Stimulated activated CD4-positive, alpha-beta T cell treated with anti-CD3 and anti-CD28 coated beads, Interleukin-4, amount 100 ng/mL, for 48 hours (primary cell): Measurements from ENCODE around the gene LIN54.
"Not testable (repeated sequence)": the region's sequence is repeated elsewhere in the genome, so short reads cannot be mapped to it uniquely, and the experiment has no call there.

Experiments used
- DNase-seq, 2 donors: peaks; one replicate each; pipeline ENCODE4 v3.0.0-alpha.2; 2020; ENCODE audit warnings: low read depth in 2 of 2

The LIN54 gene

DNA sequence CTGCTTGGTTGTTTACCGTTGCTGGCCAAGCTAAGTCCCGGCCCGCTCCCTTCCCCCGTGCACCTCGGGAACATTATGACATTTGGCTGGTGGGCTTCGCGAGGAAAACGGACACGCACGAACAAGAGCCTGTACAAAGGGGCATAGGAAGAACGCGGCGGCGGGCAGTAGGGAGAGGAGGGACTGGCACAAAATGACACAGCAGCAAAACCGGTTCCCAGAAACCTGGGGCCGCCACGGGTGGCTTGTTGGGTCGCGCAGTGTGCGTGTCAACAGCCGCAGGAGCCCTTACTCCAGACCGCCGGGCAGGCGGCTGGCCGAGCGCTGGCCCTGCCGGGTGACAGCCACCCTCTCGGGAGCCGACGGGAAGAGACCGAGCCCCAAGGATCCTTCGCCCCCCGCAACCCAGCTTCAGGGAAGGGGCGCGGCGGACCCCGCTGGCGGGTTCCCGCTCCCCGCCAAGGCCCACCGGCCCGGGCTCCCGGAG is 1.6 kb upstream of the LIN54 start:
- DNase-seq: peak; percentile 28 to 33

DNA sequence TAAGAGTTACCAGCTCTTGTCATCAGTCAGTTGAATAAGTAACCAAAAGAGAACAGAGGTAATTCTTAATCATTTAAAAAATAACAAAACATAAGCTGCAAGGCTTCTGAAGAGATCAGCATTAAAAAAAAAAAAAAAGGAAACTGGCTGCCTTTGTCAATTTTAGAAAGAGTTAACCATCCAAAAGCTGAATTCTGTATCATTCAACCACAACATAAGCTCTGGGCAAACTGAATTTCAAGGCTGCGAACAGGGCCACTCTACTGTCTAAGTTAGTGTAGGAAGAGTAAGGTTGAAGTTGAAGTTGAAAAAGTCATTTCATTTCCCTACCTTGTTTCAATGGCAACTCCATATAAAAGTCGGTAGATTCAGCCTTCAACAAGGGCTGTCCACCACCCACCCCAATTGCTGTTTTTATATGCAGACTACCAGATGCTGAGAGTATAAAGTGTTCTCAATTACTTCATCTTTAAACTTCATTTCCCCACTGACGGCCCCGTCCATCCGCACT is 1.1 kb upstream of the LIN54 start:
- peak in 1 of 2 donors; percentile 4 for DNase-seq

DNA sequence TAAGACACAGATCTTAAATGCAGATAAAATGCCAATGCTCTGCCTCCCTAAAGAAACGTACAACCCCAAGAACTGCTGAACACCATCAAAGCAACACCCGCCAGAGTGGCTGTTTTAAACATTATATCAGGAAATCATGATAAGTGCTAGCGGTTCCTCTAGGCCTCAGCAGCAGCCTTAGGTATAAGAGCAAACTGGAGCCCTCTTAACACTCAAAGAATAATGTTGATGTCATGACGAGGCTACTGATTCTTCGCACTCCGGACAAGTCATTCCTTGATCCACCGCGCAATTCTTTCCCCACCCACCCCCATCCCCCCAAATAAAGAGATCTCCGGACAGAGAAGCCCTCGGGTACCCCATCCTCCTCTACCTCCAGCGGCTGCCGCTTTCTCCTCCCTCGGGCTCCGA is 507 bp downstream of the LIN54 start:
- DNase-seq: no peak

DNA sequence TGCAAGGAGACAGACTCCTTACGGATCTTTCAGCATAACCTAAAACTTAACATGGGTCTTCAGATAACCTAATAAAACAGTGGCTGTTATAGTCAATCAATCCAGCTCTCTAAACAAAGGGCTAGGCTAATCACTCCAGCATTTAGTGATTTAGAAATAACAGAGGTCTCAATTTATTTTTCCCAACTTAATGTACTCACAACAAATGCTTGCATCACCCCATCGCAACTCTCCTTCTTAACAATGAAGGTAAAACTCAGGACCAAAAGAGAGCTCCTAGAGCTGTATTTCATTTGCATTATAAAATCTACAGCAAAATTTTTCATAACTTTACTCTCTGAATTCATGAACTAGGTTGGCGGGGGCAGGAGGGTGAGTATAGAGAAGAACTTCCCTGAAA is 1.1 kb downstream of the LIN54 start:
- no peak for DNase-seq

DNA sequence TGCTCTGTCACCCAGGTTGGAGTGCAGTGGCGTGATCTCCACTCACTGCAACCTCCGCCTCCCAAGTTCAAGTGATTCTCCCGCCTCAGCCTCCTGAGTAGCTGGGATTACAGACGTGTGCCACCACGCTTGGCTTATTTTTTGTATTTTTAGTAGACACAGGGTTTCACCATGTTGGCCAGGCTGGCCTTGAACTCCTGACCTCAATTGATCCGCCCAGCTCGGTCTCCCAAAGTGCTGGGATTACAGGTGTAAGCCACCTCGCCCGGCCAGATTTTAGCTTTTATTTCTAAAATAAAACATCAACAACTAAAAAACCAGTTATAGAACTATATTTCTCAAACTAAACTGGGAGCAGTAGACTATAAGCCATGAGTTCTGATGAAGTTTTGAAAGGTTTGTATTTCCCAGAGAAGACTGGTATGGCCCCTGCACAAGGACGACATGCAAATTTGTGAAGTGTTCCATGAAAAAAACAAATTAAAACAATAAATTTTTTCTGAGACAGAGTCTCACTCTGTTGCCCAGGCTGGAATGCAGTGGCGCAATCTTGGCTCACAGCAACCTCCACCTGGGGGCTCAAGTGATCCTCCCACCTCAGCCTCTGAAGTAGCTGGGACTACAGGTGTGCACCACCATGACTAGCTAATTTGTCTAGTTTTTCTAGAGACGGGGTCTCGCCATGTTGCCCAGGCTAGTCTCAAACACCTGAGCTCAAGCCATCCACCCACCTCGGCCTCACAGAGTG is 7.4 kb downstream of the LIN54 start:
- not testable (repeated sequence) for DNase-seq

DNA sequence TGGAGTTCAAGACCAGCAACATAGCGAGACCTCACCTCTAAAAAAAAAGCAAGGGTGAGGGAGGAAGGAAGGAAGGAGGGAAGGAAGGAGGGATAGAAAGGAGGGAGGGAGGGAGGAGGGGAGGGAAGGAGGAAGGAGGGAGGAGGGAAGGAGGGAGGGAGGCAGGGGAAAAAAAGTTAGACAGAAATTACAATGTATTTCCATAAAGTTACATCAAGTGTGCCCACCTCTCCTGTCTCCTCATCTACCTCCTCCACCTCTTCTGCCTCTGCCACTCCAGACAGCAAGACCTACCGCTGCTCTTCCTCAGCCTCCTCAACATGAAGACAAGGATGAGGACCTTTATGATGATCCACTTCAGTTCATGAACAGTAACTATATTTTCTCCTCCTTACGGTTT is 8.3 kb downstream of the LIN54 start:
- no peak for DNase-seq

DNA sequence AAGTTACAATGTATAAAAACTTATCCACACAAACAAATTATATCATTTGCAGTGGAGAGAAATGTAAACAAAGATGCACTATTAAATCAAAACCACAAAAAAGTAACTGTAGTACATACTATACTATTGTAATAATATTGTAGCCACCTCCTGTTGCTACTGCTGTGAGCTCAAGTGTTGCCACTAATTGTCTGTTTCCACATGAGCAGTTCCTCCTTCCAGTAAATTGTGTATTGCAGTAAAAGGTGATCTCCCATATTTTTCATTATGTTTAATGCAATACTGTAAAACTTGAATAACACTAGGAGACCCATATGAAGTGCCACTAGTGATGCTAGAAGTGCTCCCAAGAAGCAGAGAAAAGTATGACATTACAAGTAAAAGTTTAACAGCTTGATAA is 11.7 kb downstream of the LIN54 start:
- DNase-seq: no peak

DNA sequence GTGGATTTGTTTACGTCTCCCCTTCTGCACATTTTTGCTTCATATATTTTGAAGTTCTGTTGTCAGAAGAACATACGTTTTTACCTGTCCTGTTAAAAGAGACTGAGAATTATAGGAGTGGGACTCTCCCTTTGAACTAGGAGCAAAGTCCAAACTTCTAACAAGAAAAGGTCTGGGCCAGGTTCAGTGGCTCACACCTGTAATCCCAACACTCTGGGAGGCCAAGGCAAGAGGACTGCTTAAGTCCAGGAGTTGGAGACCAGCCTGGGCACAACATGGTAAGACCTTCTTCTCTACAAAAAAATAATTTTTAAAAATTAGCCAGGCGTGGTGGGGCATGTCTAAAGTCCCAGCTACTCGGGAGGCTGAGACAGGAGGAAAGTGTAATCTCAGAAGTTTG is 15.8 kb downstream of the LIN54 start:
- DNase-seq: no peak

DNA sequence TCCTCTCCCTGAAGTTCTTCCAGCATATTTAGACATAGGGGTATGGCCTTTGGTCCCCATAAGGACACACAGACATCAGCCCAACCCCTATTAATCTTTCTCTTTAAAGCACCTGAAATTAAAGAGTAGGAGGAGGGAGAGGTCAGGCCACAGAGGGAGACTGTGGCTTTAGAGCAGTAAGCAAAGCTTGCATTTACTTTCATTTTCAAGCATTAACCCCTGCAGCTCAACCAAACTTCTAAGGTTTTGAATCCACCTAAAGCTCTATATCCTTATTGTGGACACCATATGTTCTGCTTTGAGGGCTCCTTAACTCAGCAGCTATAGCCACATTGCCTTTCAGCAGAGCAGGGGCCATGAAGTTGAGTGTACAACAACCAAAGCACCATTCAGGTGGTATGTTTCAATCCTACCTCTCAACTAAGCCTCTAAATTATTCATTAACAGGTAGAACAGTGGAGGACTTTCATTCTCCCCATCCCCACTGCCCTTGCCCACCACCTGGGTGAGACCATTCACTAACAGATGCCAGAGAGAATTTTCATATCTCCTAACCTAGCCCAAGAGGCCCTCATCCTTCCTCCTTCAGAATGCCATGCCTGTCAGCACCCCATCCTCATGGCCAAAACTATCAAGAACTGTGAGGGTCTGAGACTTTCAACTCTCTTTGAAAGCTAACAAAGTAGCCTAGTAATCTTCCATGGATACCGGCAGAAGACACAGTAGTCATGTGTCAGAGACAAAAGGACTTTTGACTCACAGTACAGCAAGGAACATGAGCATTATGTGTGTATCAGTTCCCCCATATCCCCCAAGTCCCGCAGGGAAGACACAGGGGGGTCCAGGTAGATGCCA is 20.8 kb downstream of the LIN54 start:
- DNase-seq: no peak

DNA sequence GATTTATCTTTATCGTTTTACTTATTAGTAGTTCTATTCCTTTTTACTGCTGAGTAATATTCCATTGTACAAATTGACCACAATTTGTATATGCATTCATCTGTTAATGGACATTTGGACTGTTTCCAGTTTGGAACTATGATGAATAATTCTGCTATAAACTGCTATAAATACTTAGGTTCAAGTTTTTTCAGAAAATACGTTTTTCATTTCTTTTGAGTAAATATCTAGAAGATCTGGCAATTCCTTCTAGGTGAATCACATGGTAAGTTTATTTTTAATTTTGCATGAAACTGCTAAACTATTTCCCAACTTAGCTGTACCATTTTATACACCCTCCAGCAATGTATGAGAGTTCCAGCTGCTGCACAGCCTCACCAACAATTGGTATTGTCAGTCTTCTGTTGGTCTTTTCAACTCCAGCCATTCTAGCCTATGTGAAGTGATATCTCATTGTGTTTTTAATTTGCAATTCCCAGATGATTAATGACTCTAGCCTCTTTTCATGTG is 22.2 kb downstream of the LIN54 start:
- no peak for DNase-seq

DNA sequence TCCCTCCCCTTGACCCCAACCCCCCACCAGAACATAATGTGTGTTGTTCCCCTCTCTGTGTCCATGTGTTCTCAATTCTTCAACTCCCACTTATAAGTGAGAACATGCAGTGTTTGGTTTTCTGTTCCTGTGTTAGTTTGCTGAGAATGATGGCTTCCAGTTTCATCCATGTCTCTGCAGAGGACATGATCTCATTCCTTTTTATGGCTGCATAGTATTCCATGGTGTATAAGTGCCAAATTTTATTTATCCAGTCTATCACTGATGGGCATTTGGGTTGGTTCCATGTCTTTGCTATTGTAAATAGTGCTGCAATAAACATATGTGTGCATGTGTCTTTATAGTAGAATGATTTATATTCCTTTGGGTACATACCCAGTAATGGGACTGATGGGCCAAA is 23.1 kb downstream of the LIN54 start:
- not testable (repeated sequence) for DNase-seq

DNA sequence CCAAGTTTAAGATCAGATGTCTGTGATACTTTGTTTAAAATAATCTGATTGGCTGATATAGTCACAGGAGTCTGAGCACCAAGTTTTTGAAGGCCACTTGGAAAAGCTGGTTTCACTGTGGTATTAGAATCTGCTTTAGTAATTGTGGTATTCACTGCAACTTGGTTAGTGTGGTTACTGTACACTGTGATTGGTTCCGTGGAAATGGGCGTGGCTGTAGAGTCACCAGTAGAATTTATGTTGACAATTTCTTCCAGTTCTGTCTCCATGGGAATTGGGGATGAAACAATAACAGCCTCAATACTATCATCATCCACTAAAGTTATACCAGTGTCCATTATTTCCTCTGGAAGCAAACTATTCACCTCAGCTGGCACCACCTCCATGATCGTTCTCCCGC is 26.2 kb downstream of the LIN54 start:
- DNase-seq: peak; percentile 3 to 7

DNA sequence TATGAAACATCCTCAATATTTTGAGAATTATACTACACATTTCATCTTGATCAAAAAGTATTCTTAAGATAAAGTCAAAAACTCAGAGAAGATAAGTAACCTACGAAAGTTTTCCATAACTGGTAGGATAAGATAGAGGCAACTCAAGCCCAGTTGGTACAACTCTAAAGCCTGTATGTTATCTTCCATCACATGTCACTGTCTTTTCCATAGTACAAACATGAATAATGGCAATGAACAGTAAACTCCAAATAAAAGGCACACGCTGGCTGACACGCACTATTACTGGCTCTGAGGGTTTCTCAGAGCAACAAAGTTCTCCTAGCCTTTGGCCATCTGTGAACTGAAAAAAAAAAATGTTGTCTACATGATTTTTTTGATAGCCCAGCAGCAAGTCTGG is 27.2 kb downstream of the LIN54 start:
- DNase-seq: no peak

DNA sequence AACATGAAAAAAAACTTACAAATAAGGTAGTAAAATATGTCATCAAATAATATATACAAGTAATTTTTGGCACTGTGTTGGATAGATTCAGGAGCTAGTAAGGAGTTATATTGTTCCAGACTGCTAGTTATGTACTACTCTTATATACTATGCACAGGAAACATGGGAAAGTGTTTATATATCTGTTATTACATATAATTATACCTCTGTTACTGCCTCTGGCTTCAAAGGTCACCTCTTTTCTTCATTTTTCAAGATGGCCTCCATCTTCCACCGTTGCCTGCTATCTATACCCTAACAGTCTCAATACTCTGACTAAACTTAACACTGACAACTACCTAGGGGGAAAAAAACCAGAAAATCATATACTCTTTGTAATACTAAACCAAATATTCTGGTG is 29.5 kb downstream of the LIN54 start:
- DNase-seq: no peak

DNA sequence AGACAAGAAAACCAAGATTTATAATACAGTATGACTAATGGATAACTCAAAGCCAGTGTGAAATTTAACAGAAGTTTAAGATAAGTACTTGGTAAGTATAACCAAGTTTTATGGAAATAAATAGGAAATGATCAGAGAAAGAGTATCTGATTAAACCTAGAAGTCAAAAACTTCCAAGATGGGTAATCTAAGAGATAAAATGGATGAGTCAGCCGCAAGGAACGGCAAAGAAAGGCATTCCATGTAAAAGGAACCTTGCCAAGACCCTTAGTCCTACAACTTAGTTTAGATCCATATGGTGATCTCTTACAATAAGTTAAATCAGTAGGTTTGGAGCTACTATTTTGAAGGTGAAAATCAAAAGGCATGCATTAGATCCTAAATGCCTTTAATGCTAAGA is 34.8 kb downstream of the LIN54 start:
- no peak for DNase-seq

DNA sequence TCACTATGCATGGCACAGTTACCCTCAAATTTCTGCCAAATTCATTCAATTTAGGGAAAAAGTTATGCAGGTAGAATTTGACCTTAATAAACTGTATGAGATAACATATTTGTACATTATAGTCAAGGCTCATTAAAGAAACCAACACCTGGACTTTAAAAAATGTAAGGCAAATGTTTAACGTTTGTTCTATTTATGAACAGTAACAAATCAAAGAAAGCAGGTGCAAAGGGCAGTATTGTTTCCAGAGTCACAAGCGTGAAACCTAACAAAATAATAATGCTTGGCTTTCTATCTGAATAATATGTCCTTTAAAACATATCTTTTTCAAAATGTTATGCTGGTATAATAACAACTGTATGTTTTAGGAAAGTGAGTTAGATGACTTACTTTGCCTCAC is 41.2 kb downstream of the LIN54 start:
- no peak for DNase-seq

DNA sequence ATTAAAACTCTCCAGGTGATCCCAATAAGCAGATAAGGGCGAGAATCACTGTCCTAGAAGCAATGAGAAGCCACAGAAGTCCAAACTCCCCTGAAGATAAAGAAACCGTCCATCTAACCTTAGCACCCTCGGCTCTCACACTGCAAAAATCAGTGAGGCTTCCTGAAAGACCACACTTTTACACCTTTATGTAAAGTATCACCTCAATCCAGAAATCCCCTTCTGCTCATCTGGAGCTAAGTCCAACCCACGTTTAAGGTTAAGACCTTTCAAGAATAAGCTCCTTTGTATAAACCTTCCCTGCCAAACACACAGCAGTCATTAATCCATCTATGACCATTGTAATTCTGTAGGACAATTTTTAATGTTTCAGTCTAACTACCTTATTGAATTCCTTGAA is 41.7 kb downstream of the LIN54 start:
- no peak for DNase-seq

DNA sequence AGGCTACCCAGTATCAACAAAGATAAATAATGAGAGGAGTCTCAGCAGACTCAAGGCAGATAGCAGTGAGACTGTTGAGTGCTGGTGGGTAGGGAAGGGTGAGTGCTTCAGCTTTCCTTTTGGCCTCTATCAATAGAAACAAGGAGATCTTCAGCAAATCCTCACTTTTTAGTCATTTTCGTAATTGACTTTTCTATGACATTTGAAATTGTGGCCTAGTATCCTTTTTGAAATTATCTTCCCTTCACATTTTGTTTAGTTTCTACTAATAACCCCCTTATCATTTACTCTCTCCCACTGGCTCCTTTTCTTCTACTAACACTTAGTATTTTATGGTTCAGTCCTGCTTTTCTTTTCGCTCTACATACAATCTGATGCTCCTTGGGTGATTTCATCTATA is 44.9 kb downstream of the LIN54 start:
- DNase-seq: no peak

DNA sequence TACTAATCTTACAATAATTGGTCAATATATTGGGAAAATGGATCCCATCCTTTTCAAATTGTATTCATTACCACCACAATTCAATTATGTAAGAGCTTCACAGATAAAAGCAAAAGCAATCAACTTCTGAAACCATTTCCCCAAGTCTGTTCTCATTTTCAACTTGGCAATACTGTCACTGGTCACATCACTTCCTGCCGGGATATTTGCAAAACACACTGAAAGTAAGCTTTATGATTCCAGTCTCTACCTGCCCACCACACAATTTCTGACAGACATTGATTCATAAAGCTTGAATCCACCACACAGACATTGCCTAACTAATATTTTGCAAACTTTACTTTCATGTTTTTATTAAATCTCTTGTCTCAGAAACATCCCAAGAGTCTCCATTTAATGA is 53.6 kb downstream of the LIN54 start:
- DNase-seq: no peak

DNA sequence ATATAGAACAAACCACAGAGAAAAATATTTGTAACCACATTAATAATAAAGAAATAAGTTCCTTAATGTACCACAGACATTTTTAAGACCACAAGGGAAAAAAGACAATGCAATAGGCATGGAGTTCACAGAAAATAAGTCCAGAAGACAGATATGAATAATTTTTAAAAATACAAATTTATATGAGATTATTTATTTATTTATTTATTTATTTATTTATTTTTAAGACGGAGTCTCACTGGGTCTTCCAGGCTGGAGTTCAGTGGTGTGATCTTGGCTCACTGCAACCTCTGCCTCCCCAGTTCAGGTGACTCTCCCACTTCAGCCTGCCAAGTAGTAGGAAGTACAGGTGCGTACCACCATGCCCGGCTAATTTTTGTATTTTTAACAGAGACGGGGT is 56.4 kb downstream of the LIN54 start:
- DNase-seq: no peak

DNA sequence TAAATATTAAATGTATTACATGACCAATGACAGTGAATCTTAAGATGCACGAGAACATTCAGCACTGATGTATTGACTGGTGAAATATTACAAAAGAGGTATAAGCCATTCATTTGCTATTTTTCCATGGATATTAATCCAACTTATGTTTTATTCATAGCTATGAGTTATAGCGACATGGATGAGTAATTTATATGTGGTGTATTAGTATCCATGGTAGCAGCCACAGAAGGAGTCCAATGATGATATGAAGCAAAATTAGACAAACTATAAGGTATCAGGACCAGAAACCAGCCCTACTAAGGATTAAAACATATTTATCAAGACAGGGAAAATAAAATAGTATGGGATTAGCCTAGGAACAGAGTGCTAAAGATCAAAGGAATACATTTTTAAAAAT is 59.4 kb downstream of the LIN54 start:
- no peak for DNase-seq

DNA sequence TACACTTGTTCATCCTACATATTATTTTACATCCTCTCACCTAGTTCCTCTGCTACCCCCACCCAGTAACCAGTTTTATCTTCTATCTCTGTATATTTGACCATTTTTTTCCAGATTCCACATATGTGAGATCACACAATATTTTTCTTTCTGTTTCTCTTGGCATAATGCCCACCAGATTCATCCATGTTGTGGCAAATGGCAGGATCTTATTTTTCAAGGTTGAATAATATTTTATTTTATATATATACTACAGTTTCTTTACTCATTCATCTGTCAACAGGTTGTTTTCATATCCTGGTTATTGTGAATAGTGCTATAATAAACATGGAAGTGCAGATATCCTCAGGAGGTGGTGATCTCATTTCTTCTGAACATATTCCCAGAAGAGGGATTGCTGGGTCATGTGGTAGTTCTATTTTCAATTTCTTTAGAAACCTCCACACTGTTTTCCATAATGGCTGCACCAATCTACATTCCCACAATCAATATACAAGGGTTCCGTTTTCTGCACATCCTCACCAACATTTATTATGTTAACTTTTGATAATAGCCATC is 61.9 kb downstream of the LIN54 start:
- no peak for DNase-seq
